ENCODE results near the gene IL17C. TPM values are rescaled to one million over a fixed set of nuclear protein-coding genes. Genes with fewer than 3 reads are reported as not detected.

IL17C gene
- total RNA-seq, 1 experiment from 2014 or later = 0.31 TPM

GRCh38 chr16:88684569-88685155, 46.3 kb downstream of the IL17C start:
- Histone ChIP-seq H2AFZ (ENCODE audit: low read length) (no peak overlapping the region), H2BK120ac (ENCODE audit: low read depth, low read length, poor library complexity, severe bottlenecking) (no peak overlapping the region), H3K23ac (ENCODE audit: insufficient read length, low read depth, low read length) (no peak overlapping the region), H3K27ac (ENCODE audit: insufficient read length, low read depth, low read length) (no peak overlapping the region), H2AK5ac (ENCODE audit: insufficient read length, low read length) (no peak overlapping the region), H4K5ac (ENCODE audit: insufficient read length, low read depth, low read length) (no peak overlapping the region), H3K56ac (ENCODE audit: insufficient read length, low read depth, low read length) (no peak overlapping the region), H3K18ac (ENCODE audit: insufficient read length, low read depth, low read length) (no peak overlapping the region), H2BK12ac (ENCODE audit: insufficient read length, low read depth, low read length) (no peak overlapping the region), H4K91ac (ENCODE audit: insufficient read length, low read depth, low read length) (no peak overlapping the region), H3K23me2 (ENCODE audit: insufficient read length, low read depth, low read length, poor library complexity, severe bottlenecking) (peaks cover 12% of the 10 kb centered on the region), H4K20me1 (ENCODE audit: control insufficient read depth, insufficient read depth, insufficient read length) (no peaks in the 10 kb centered on the region), H3K79me1 (ENCODE audit: insufficient read depth, low read depth, low read length, poor library complexity, severe bottlenecking) (no peaks in the 10 kb centered on the region), H3K4me2 (ENCODE audit: insufficient read depth, insufficient read length, low read length) (peak overlapping the region; percentile 48), H3K9ac (ENCODE audit: extremely low read depth, insufficient read length, low read length) (no peak overlapping the region), H3K4me1 (ENCODE audit: insufficient read depth, low read length) (no peaks in the 10 kb centered on the region), H4K8ac (replicated peaks; ENCODE audit: insufficient read length, low read depth, low read length) (no peak overlapping the region), H3K14ac (ENCODE audit: insufficient read depth, low read length) (no peak overlapping the region), H2BK5ac (ENCODE audit: insufficient read length, low read length) (no peak overlapping the region), H3K4ac (ENCODE audit: low read depth, low read length) (no peak overlapping the region), H3K27me3 (ENCODE audit: insufficient read depth, low read length) (no peaks in the 10 kb centered on the region; the same call in 1 of the 2 replicates), H3K79me2 (ENCODE audit: insufficient read depth, low read length) (no peaks in the 10 kb centered on the region), H2BK15ac (ENCODE audit: low read depth, low read length) (no peak overlapping the region), H3T11ph (ENCODE audit: low read length) (no peak overlapping the region), H3K9me3 (ENCODE audit: control insufficient read depth, low read depth, low read length) (no peaks in the 10 kb centered on the region), H2BK20ac (ENCODE audit: low read depth, low read length, poor library complexity, severe bottlenecking) (no peak overlapping the region)
- H3K4me3 Mint-ChIP-seq = peak overlapping the region; percentile 54 to 75; a peak in 3 of 5 replicates
- no peak overlapping the region; a peak in 1 of 7 replicates for H3K27ac Mint-ChIP-seq
- H3K27me3 Mint-ChIP-seq (ENCODE audit: low read depth) = peaks cover 32% of the 10 kb centered on the region
- peaks cover 19 to 26% of the 10 kb centered on the region in 2 experiments for H3K4me1 Mint-ChIP-seq
- TF ChIP-seq CTCF (conservative IDR thresholded peaks at IDR 0.05) = no peak
- no CpG with 5 or more reads among the region's 15 CpGs for WGBS (ENCODE audit: extremely low coverage, insufficient read length, low lambda C conversion rate)
- no peak for DNase-seq
- H3K9me3 Mint-ChIP-seq = no peaks in the 10 kb centered on the region
- H3K36me3 Mint-ChIP-seq (ENCODE audit: insufficient read depth in 1 of 3, low read depth in 3 of 3) = peaks cover 0 to 2% (median 0%) of the 10 kb centered on the region in 3 experiments; a peak in 1 of 7 replicates

Measured in H9 (cell line).